IMR-90 (cell line): ENCODE results near the gene GNL2. TPM values are rescaled to one million over a fixed set of nuclear protein-coding genes. Genes with fewer than 3 reads are reported as not detected.

ENCODE experiments used
- ATAC-seq: fragments of 200-7000 bp; cut with Tn5 transposase; 2 replicates; pipeline ENCODE4 v1.9.1; 2020; ENCODE audit warnings: low read depth, mild to moderate bottlenecking, moderate library complexity
- BruUV-seq: library from RNA; stranded (reverse); fragments of 400-500 nt; replicated peaks from 2 replicates; lab custom pipeline; 2021; lab: Mats Ljungman, UMichigan
- CTCF ChIA-PET: fragments of 300-600 bp; formaldehyde crosslinking; extraction: SDS; loops from one replicate; lab custom pipeline; 2021; ENCODE audit warnings: antibody characterized with exemption; lab: Yijun Ruan, JAX
- POLR2A ChIA-PET: fragments of 300-600 bp; sonication (Branson Sonifier 250); formaldehyde crosslinking; loops from one replicate; lab custom pipeline; 2022; ENCODE audit warnings: antibody characterized with exemption; ENCODE audit not compliant: unreplicated experiment; lab: Charles Lee
- DNase-seq: peaks from one replicate; pipeline ENCODE4 v3.0.0; 2013
- H2AFZ ChIP-seq: replicated peaks from 2 replicates; pipeline ENCODE3; 2013; ENCODE audit warnings: low read length, mild to moderate bottlenecking; ENCODE audit not compliant: poor library complexity
- H2AK5ac ChIP-seq: 2 replicates; pipeline ENCODE4 v1.6.1; 2013; ENCODE audit warnings: low read depth, low read length, inconsistent platforms
- H2AK9ac ChIP-seq: replicated peaks from 2 replicates; pipeline ENCODE3; 2013; ENCODE audit warnings: mild to moderate bottlenecking, low read depth, low read length, moderate library complexity; ENCODE audit not compliant: poor library complexity
- H2BK120ac ChIP-seq: 2 replicates; pipeline ENCODE4 v1.6.1; 2013; ENCODE audit warnings: low read depth, low read length, inconsistent platforms
- H2BK15ac ChIP-seq: 3 replicates; pipeline ENCODE4 v1.6.1; 2013; ENCODE audit warnings: low read depth, low read length, inconsistent platforms
- H2BK20ac ChIP-seq: 2 replicates; pipeline ENCODE4 v1.6.1; 2013; ENCODE audit warnings: low read depth, mild to moderate bottlenecking, inconsistent platforms, low read length, moderate library complexity
- H2BK5ac ChIP-seq: 2 replicates; pipeline ENCODE4 v1.6.1; 2013; ENCODE audit warnings: mild to moderate bottlenecking, low read depth, low read length, inconsistent platforms; ENCODE audit not compliant: poor library complexity, severe bottlenecking
- H3K14ac ChIP-seq: replicated peaks from 2 replicates; pipeline ENCODE4 v1.6.1; 2013; ENCODE audit warnings: low read depth, low read length, inconsistent platforms
- H3K18ac ChIP-seq: 2 replicates; pipeline ENCODE4 v1.6.1; 2013; ENCODE audit warnings: low read depth, low read length, control low read depth
- H3K23ac ChIP-seq: 2 replicates; pipeline ENCODE4 v1.6.1; 2013; ENCODE audit warnings: low read depth, low read length, inconsistent platforms
- H3K27ac ChIP-seq: 2 replicates; pipeline ENCODE4 v1.5.1; 2013; ENCODE audit warnings: mild to moderate bottlenecking, control low read depth, low read length; ENCODE audit not compliant: insufficient read depth
- H3K27me3 ChIP-seq: 2 replicates; pipeline ENCODE4 v1.6.1; 2013; ENCODE audit warnings: low read length; ENCODE audit not compliant: control insufficient read depth, insufficient read depth
- H3K36me3 ChIP-seq: 2 replicates; pipeline ENCODE4 v1.6.1; 2013; ENCODE audit warnings: low read length, mixed read lengths; ENCODE audit not compliant: control insufficient read depth, insufficient read depth
- H3K4ac ChIP-seq: 2 replicates; pipeline ENCODE4 v1.6.1; 2013; ENCODE audit warnings: low read depth, low read length, inconsistent platforms
- H3K4me1 ChIP-seq: 2 replicates; pipeline ENCODE4 v1.6.1; 2013; ENCODE audit warnings: low read length, mixed read lengths; ENCODE audit not compliant: control insufficient read depth, insufficient read depth
- H3K4me2 ChIP-seq: 2 replicates; pipeline ENCODE4 v1.6.1; 2013; ENCODE audit warnings: low read depth, mild to moderate bottlenecking, control low read depth, low read length, moderate library complexity
- H3K4me3 ChIP-seq: 2 replicates; pipeline ENCODE4 v1.5.1; 2013; ENCODE audit warnings: low read depth, mild to moderate bottlenecking, control low read depth, low read length, moderate library complexity; ENCODE audit not compliant: insufficient read depth
- H3K56ac ChIP-seq: 2 replicates; pipeline ENCODE4 v1.6.1; 2013; ENCODE audit warnings: low read length, inconsistent platforms; ENCODE audit not compliant: insufficient read depth; ENCODE audit errors: extremely low read depth
- H3K79me1 ChIP-seq, 2 experiments: 2 replicates each; pipeline ENCODE4 v1.6.1; 2013; ENCODE audit warnings: low read length in 2 of 2, inconsistent platforms in 1 of 2, low read depth in 1 of 2
- H3K9ac ChIP-seq: 2 replicates; pipeline ENCODE4 v1.6.1; 2013; ENCODE audit warnings: low read depth, low read length, control low read depth
- H3K9me1 ChIP-seq: 2 replicates; pipeline ENCODE4 v1.6.1; 2013; ENCODE audit warnings: low read length, inconsistent platforms; ENCODE audit not compliant: insufficient read depth
- H3K9me3 ChIP-seq: 2 replicates; pipeline ENCODE4 v1.6.1; 2013; ENCODE audit warnings: low read length; ENCODE audit not compliant: control insufficient read depth, insufficient read depth
- H4K20me1 ChIP-seq: 2 replicates; pipeline ENCODE4 v1.6.1; 2013; ENCODE audit warnings: low read length, inconsistent platforms; ENCODE audit not compliant: insufficient read depth
- H4K5ac ChIP-seq: 2 replicates; pipeline ENCODE4 v1.6.1; 2013; ENCODE audit warnings: mild to moderate bottlenecking, low read depth, low read length, control low read depth
- H4K8ac ChIP-seq, 2 experiments: 2 replicates each; pipeline ENCODE4 v1.6.1; 2013; ENCODE audit warnings: low read depth in 2 of 2, low read length in 2 of 2, control low read depth in 1 of 2, inconsistent platforms in 1 of 2
- H4K91ac ChIP-seq: 2 replicates; pipeline ENCODE4 v1.6.1; 2013; ENCODE audit warnings: low read depth, low read length, inconsistent platforms; ENCODE audit not compliant: insufficient read depth
- CEBPB ChIP-seq: IDR thresholded peaks from 2 replicates; pipeline ENCODE4 v1.6.1; 2012; ENCODE audit warnings: low read depth, low read length, improper control_type of control experiment
- CHD1 ChIP-seq: IDR thresholded peaks from 2 replicates; pipeline ENCODE4 v1.6.1; 2012; ENCODE audit warnings: low read depth, low read length, improper control_type of control experiment
- ELK1 ChIP-seq: fragments of 150-350 bp; IDR thresholded peaks from 2 replicates; pipeline ENCODE4 v1.6.1; 2016; ENCODE audit warnings: low read depth, mild to moderate bottlenecking, low read length, moderate library complexity, borderline replicate concordance
- MAFK ChIP-seq: IDR thresholded peaks from 2 replicates; pipeline ENCODE4 v1.6.1; 2012; ENCODE audit warnings: low read depth, low read length, improper control_type of control experiment
- MAZ ChIP-seq: IDR thresholded peaks from 2 replicates; pipeline ENCODE4 v1.6.1; 2012; ENCODE audit warnings: low read depth, mild to moderate bottlenecking, low read length, improper control_type of control experiment, moderate library complexity, borderline replicate concordance
- NFE2L2 ChIP-seq: fragments of 150-350 bp; IDR thresholded peaks from 2 replicates; pipeline ENCODE4 v1.6.1; 2016; ENCODE audit warnings: low read depth, mild to moderate bottlenecking, low read length
- POLR2A ChIP-seq: IDR thresholded peaks from 2 replicates; pipeline ENCODE4 v1.6.1; 2012; ENCODE audit warnings: mild to moderate bottlenecking, low read depth, low read length
- RAD21 ChIP-seq: IDR thresholded peaks from 2 replicates; pipeline ENCODE4 v1.6.1; 2012; ENCODE audit warnings: low read length, improper control_type of control experiment
- RCOR1 ChIP-seq: IDR thresholded peaks from 2 replicates; pipeline ENCODE4 v1.6.1; 2012; ENCODE audit warnings: mild to moderate bottlenecking, low read length, improper control_type of control experiment; ENCODE audit not compliant: insufficient replicate concordance
- RFX5 ChIP-seq: IDR thresholded peaks from 2 replicates; pipeline ENCODE4 v1.8.0; 2012; ENCODE audit warnings: low read depth, mild to moderate bottlenecking, low read length, moderate library complexity
- SMC3 ChIP-seq: fragments of 150-350 bp; IDR thresholded peaks from 2 replicates; pipeline ENCODE4 v1.6.1; 2016; ENCODE audit warnings: low read depth, mild to moderate bottlenecking, antibody characterized with exemption, low read length, moderate library complexity
- WGBS, 2 experiments: methylation state at CpG; one replicate each; pipeline versions ENCODE4 v1.1.5 to v1.1.7; 2013; ENCODE audit warnings: missing lambda C conversion rate in 2 of 2; ENCODE audit not compliant: insufficient read length in 1 of 2; ENCODE audit errors: extremely low coverage in 2 of 2; 5-methylcytosine and 5-hydroxymethylcytosine counted together
- dilution Hi-C: fragments of 300-500 bp; cut with HindIII; formaldehyde crosslinking; loops from one replicate; pipeline ENCODE4 v1.14.3; 2018; ENCODE audit warnings: low sequenced_read_pairs; ENCODE audit not compliant: unreplicated experiment
- in situ Hi-C: fragments of 300-500 bp; cut with MboI; formaldehyde crosslinking; loops from 3 replicates; pipeline ENCODE4 v1.14.3; 2019; ENCODE audit warnings: low sequenced_read_pairs, inconsistent platforms, mixed read lengths
- intact Hi-C: fragments of 100-400 bp; cut with micrococcal nuclease; formaldehyde crosslinking; loops from 2 replicates; pipeline ENCODE4 v1.10.0; 2022
- polyA plus RNA-seq, 3 experiments: library from polyadenylated mRNA; depleted of rRNA; stranded (reverse); fragments of >200 nt; gene quantifications; 2 replicates each; pipeline ENCODE4 v1.2.3, GENCODE V29; 2012; ENCODE audit warnings: low replicate concordance in 1 of 3
- total RNA-seq: library from RNA; depleted of rRNA; stranded (reverse); fragments of >200 nt; gene quantifications from 2 replicates; pipeline ENCODE4 v1.2.3, GENCODE V29; 2012

The GNL2 gene
- total and polyA plus RNA-seq, 2 of the 4 experiments (the other 2 are of a cell fraction): 42.9 to 77.4 TPM

GRCh38 chr1:37614105-37614504 is 18.4 kb upstream of the GNL2 start:
- in situ Hi-C loops (loop anchor here (25.0 kb wide), 1 partner anchor 1198 kb away; no protein-coding TSS in a partner anchor), dilution Hi-C loops (no loop called here), intact Hi-C loops (no loop called here)
- Histone ChIP-seq H2BK20ac (no peak overlapping the region), H3K14ac (no peak overlapping the region), H4K20me1 (no peaks in the 10 kb centered on the region), H3K9me3 (no peaks in the 10 kb centered on the region), H3K4me1 (no peaks in the 10 kb centered on the region), H3K56ac (no peak overlapping the region), H3K27ac (no peak overlapping the region), H3K4me2 (no peak overlapping the region), H3K4ac (no peak overlapping the region), H2BK15ac (no peak overlapping the region), H3K4me3 (no peak overlapping the region), H3K27me3 (peaks cover 40% of the 10 kb centered on the region), H3K9ac (no peak overlapping the region), H2AK9ac (no peak overlapping the region), H2AK5ac (no peak overlapping the region), H4K5ac (no peak overlapping the region), H3K36me3 (no peaks in the 10 kb centered on the region), H2AFZ (no peak overlapping the region), H2BK120ac (no peak overlapping the region), H3K9me1 (no peaks in the 10 kb centered on the region), H2BK5ac (no peak overlapping the region), H3K18ac (no peak overlapping the region), H3K23ac (no peak overlapping the region), H3K79me1 (no peaks in the 10 kb centered on the region), H4K91ac (no peak overlapping the region), H4K8ac (no peak overlapping the region)
- TF ChIP-seq MAZ (no peak), RFX5 (no peak), SMC3 (no peak), CEBPB (no peak), RAD21 (no peak), MAFK (no peak), ELK1 (no peak), RCOR1 (no peak), POLR2A (no peak), NFE2L2 (no peak), CHD1 (no peak)
- DNase-seq (no peak), ATAC-seq (no peak)
- no CpG with 5 or more reads among the region's 5 CpGs for WGBS, 2 experiments
- ChIA-PET POLR2A (no interaction called here), CTCF (no interaction called here)
- no TSS peak for BruUV-seq
